Peyer's patch (tissue), 4 donors: ENCODE data around the gene CDC14B.

Experiments
- CTCF ChIP-seq, 6 experiments: fragments of 450-650 bp in 4 of 6; fragments of 200-600 bp in 2 of 6; sonication (generic) in 1 of 6; IDR thresholded peaks; one replicate each; pipeline ENCODE4 v1.5.1; 2017 to 2019; ENCODE audit warnings: antibody characterized with exemption in 6 of 6, mild to moderate bottlenecking in 3 of 6, moderate library complexity in 1 of 6
- POLR2A ChIP-seq, 2 donors: fragments of 450-650 bp; IDR thresholded peaks; one replicate each; pipeline ENCODE4 v1.5.1; 2017; ENCODE audit warnings: antibody characterized with exemption in 2 of 2, mild to moderate bottlenecking in 2 of 2, moderate library complexity in 2 of 2

- TF ChIP-seq POLR2A (IDR thresholded peaks at IDR 0.05) (no peak), CTCF (IDR thresholded peaks at IDR 0.05) (no peak)
These were observed 134.4 kb downstream of the CDC14B start for GRCh38 chr9:96485280-96485679.
